ENCODE data around the gene KRTDAP. TPM values are rescaled to one million over a fixed set of nuclear protein-coding genes. Genes with fewer than 3 reads are reported as not detected.
A peak's percentile ranks its signal among the peaks of the same experiment; 100 is the strongest.

KRTDAP gene
- total and polyA plus RNA-seq, 5 donors from 2014 or later, result not detected

- no peak for ATAC-seq (ENCODE audit: low read depth in 2 of 2)
- H3K27ac Mint-ChIP-seq, result no peak overlapping the region
- H3K4me1 Mint-ChIP-seq, result peaks cover 15 to 33% (median 24%) of the 10 kb centered on the region in 4 donors
Observed at GRCh38 chr19:35458192-35458591, 32.1 kb downstream of the KRTDAP start.

GRCh38 chr19:35457173-35457572 is 33.1 kb downstream of the KRTDAP start:
- Histone ChIP-seq H3K36me3 (ENCODE audit: control insufficient read depth, insufficient read depth, low read length) (no peaks in the 10 kb centered on the region), H3K27ac (ENCODE audit: insufficient read depth, low read length, poor library complexity, severe bottlenecking) (no peak overlapping the region), H3K27me3 (ENCODE audit: control insufficient read depth, insufficient read depth, low read length) (no peaks in the 10 kb centered on the region), H3K4me1 (ENCODE audit: control insufficient read depth, insufficient read depth, low read length, poor library complexity, severe bottlenecking) (peaks cover 4% of the 10 kb centered on the region), H3K4me3 (ENCODE audit: low read depth, low read length) (no peak overlapping the region), H3K9me3 (ENCODE audit: control insufficient read depth in 2 of 2, low read length in 2 of 2) (no peaks in the 10 kb centered on the region)
- no peaks in the 10 kb centered on the region for H3K36me3 Mint-ChIP-seq
- H3K27ac Mint-ChIP-seq, result peak overlapping the region in 1 of 3 donors; percentile 12
- no peaks in the 10 kb centered on the region for H3K9me3 Mint-ChIP-seq
- DNase-seq, result no peak
- H3K4me3 Mint-ChIP-seq, result no peak overlapping the region
- H3K4me1 Mint-ChIP-seq, result peaks cover 12 to 26% (median 15%) of the 10 kb centered on the region in 4 donors
- ATAC-seq (ENCODE audit: low read depth in 2 of 2), result no peak
- peaks cover 18% of the 10 kb centered on the region for H3K27me3 Mint-ChIP-seq

More at GRCh38 chr19:35458192-35458591, 32.1 kb downstream of the KRTDAP start:
- Histone ChIP-seq H3K4me1 (ENCODE audit: control insufficient read depth, insufficient read depth, low read length, poor library complexity, severe bottlenecking) (peaks cover 14% of the 10 kb centered on the region), H3K9me3 (ENCODE audit: control insufficient read depth in 2 of 2, low read length in 2 of 2) (no peaks in the 10 kb centered on the region), H3K36me3 (ENCODE audit: control insufficient read depth, insufficient read depth, low read length) (no peaks in the 10 kb centered on the region), H3K27me3 (ENCODE audit: control insufficient read depth, insufficient read depth, low read length) (no peaks in the 10 kb centered on the region), H3K4me3 (ENCODE audit: low read depth, low read length) (no peak overlapping the region), H3K27ac (ENCODE audit: insufficient read depth, low read length, poor library complexity, severe bottlenecking) (no peak overlapping the region)
- Mint-ChIP-seq H3K27me3 (peaks cover 15% of the 10 kb centered on the region), H3K36me3 (no peaks in the 10 kb centered on the region), H3K9me3 (no peaks in the 10 kb centered on the region), H3K4me3 (no peak overlapping the region)
- no peak for DNase-seq

- ATAC-seq (ENCODE audit: low read depth in 2 of 2), result no peak
- H3K4me1 ChIP-seq (ENCODE audit: control insufficient read depth, insufficient read depth, low read length, poor library complexity, severe bottlenecking), result peaks cover 13% of the 10 kb centered on the region
- no peaks in the 10 kb centered on the region for H3K36me3 ChIP-seq (ENCODE audit: control insufficient read depth, insufficient read depth, low read length)
- Mint-ChIP-seq H3K27ac (peak overlapping the region in 2 of 3 donors; percentile 5 to 38), H3K36me3 (no peaks in the 10 kb centered on the region), H3K27me3 (peaks cover 24% of the 10 kb centered on the region), H3K4me1 (peaks cover 12 to 28% (median 20%) of the 10 kb centered on the region in 4 donors), H3K9me3 (no peaks in the 10 kb centered on the region), H3K4me3 (peak overlapping the region in 1 of 4 donors; percentile 11)
- no peaks in the 10 kb centered on the region for H3K9me3 ChIP-seq (ENCODE audit: control insufficient read depth in 2 of 2, low read length in 2 of 2)
- H3K27ac ChIP-seq (ENCODE audit: insufficient read depth, low read length, poor library complexity, severe bottlenecking), result no peak overlapping the region
- H3K4me3 ChIP-seq (ENCODE audit: low read depth, low read length), result no peak overlapping the region
- H3K27me3 ChIP-seq (ENCODE audit: control insufficient read depth, insufficient read depth, low read length), result no peaks in the 10 kb centered on the region
- DNase-seq, result no peak
Observed at GRCh38 chr19:35455616-35456201, 34.6 kb downstream of the KRTDAP start.

DNA sequence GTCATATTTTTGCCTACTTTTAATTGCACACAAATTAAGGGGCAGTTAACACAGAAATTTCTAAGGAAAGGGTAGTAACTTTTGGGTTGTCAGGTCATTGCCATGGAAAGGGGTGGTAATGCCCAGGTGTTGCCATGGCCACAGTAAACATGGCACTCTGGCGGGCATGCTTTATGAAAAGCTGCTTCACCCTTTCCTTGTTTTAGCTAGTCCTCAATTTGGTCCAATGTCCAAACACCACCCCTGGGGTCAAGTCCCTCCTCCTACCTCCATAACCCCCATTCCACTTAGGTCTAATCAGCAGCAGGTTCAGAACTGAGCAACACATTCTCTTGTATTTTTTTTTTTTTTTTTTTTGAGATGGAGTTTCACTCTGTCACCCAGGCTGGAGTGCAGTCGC is 35.6 kb downstream of the KRTDAP start:
- H3K4me1 Mint-ChIP-seq, result peaks cover 12 to 24% (median 17%) of the 10 kb centered on the region in 4 donors
- Histone ChIP-seq H3K9me3 (ENCODE audit: control insufficient read depth in 2 of 2, low read length in 2 of 2) (no peaks in the 10 kb centered on the region), H3K36me3 (ENCODE audit: control insufficient read depth, insufficient read depth, low read length) (no peaks in the 10 kb centered on the region), H3K27me3 (ENCODE audit: control insufficient read depth, insufficient read depth, low read length) (no peaks in the 10 kb centered on the region), H3K4me1 (ENCODE audit: control insufficient read depth, insufficient read depth, low read length, poor library complexity, severe bottlenecking) (peaks cover 17% of the 10 kb centered on the region), H3K27ac (ENCODE audit: insufficient read depth, low read length, poor library complexity, severe bottlenecking) (no peak overlapping the region), H3K4me3 (ENCODE audit: low read depth, low read length) (no peak overlapping the region)
- H3K36me3 Mint-ChIP-seq, result no peaks in the 10 kb centered on the region
- H3K27me3 Mint-ChIP-seq, result peaks cover 24% of the 10 kb centered on the region
- DNase-seq (no peak), ATAC-seq (ENCODE audit: low read depth in 2 of 2) (no peak)
- H3K4me3 Mint-ChIP-seq, result no peak overlapping the region
- H3K9me3 Mint-ChIP-seq, result no peaks in the 10 kb centered on the region
- H3K27ac Mint-ChIP-seq, result no peak overlapping the region

GRCh38 chr19:35451338-35452096 is 38.7 kb downstream of the KRTDAP start:
- no peak overlapping the region for H3K27ac ChIP-seq (ENCODE audit: insufficient read depth, low read length, poor library complexity, severe bottlenecking)
- DNase-seq (no peak), ATAC-seq (ENCODE audit: low read depth in 2 of 2) (no peak)
- peaks cover 17% of the 10 kb centered on the region for H3K4me1 ChIP-seq (ENCODE audit: control insufficient read depth, insufficient read depth, low read length, poor library complexity, severe bottlenecking)
- no peaks in the 10 kb centered on the region for H3K36me3 ChIP-seq (ENCODE audit: control insufficient read depth, insufficient read depth, low read length)
- peaks cover 30% of the 10 kb centered on the region for H3K27me3 Mint-ChIP-seq
- H3K4me3 ChIP-seq (ENCODE audit: low read depth, low read length), result peak overlapping the region; percentile 26
- peak overlapping the region in 2 of 4 donors; percentile 4 for H3K4me3 Mint-ChIP-seq
- H3K27ac Mint-ChIP-seq, result peak overlapping the region in 1 of 3 donors; percentile 3
- peaks cover 7% of the 10 kb centered on the region for H3K27me3 ChIP-seq (ENCODE audit: control insufficient read depth, insufficient read depth, low read length)
- peaks cover 8 to 36% (median 16%) of the 10 kb centered on the region in 4 donors for H3K4me1 Mint-ChIP-seq
- H3K36me3 Mint-ChIP-seq, result no peaks in the 10 kb centered on the region
- H3K9me3 Mint-ChIP-seq, result no peaks in the 10 kb centered on the region
- no peaks in the 10 kb centered on the region for H3K9me3 ChIP-seq (ENCODE audit: control insufficient read depth in 2 of 2, low read length in 2 of 2)

- DNase-seq (no peak), ATAC-seq (ENCODE audit: low read depth in 2 of 2) (no peak)
- H3K4me3 ChIP-seq (ENCODE audit: low read depth, low read length), result no peak overlapping the region
- peaks cover 4 to 36% (median 14%) of the 10 kb centered on the region in 4 donors for H3K4me1 Mint-ChIP-seq
- H3K36me3 ChIP-seq (ENCODE audit: control insufficient read depth, insufficient read depth, low read length), result no peaks in the 10 kb centered on the region
- H3K4me3 Mint-ChIP-seq, result no peak overlapping the region
- H3K9me3 Mint-ChIP-seq, result no peaks in the 10 kb centered on the region
- peaks cover 17% of the 10 kb centered on the region for H3K4me1 ChIP-seq (ENCODE audit: control insufficient read depth, insufficient read depth, low read length, poor library complexity, severe bottlenecking)
- H3K36me3 Mint-ChIP-seq, result no peaks in the 10 kb centered on the region
- no peak overlapping the region for H3K27ac Mint-ChIP-seq
- peaks cover 28% of the 10 kb centered on the region for H3K27me3 Mint-ChIP-seq
- H3K27ac ChIP-seq (ENCODE audit: insufficient read depth, low read length, poor library complexity, severe bottlenecking), result no peak overlapping the region
- H3K27me3 ChIP-seq (ENCODE audit: control insufficient read depth, insufficient read depth, low read length), result peaks cover 7% of the 10 kb centered on the region
- no peaks in the 10 kb centered on the region for H3K9me3 ChIP-seq (ENCODE audit: control insufficient read depth in 2 of 2, low read length in 2 of 2)
Observed at GRCh38 chr19:35449359-35450043, 40.8 kb downstream of the KRTDAP start.

GRCh38 chr19:35447606-35448469 is 42.4 kb downstream of the KRTDAP start, which contains the start of gene FFAR2:
Gene FFAR2, plus strand, starts transcription at chr19:35448257. Its CDS starts 1,458 bp downstream, at chr19:35449715.
- H3K4me1 ChIP-seq (ENCODE audit: control insufficient read depth, insufficient read depth, low read length, poor library complexity, severe bottlenecking), result peaks cover 17% of the 10 kb centered on the region
- no peak within 1 kb of the TSS for H3K27ac ChIP-seq (ENCODE audit: insufficient read depth, low read length, poor library complexity, severe bottlenecking)
- H3K36me3 ChIP-seq (ENCODE audit: control insufficient read depth, insufficient read depth, low read length), result no peaks in the 10 kb centered on the region
- Mint-ChIP-seq H3K27me3 (peaks cover 23% of the 10 kb centered on the region), H3K4me1 (peaks cover 0 to 36% (median 14%) of the 10 kb centered on the region in 4 donors), H3K9me3 (no peaks in the 10 kb centered on the region), H3K4me3 (no peak within 1 kb of the TSS), H3K36me3 (no peaks in the 10 kb centered on the region), H3K27ac (peak within 1 kb of the TSS; percentile 56 to 86 (median 60))
- no peaks in the 10 kb centered on the region for H3K9me3 ChIP-seq (ENCODE audit: control insufficient read depth in 2 of 2, low read length in 2 of 2)
- DNase-seq (no peak), ATAC-seq (ENCODE audit: low read depth in 2 of 2) (no peak)
- no peak within 1 kb of the TSS for H3K4me3 ChIP-seq (ENCODE audit: low read depth, low read length)
- peaks cover 7% of the 10 kb centered on the region for H3K27me3 ChIP-seq (ENCODE audit: control insufficient read depth, insufficient read depth, low read length)

Measured in CD4-positive, CD25-positive, alpha-beta regulatory T cell (primary cell).